Activated naive CD4-positive, alpha-beta T cell treated with anti-CD3 and anti-CD28 coated beads, Interleukin-2, amount 50 U/mL, for 72 hours (primary cell): Measurements from ENCODE around the gene PFDN4. TPM values are rescaled to one million over a fixed set of nuclear protein-coding genes. Genes with fewer than 3 reads are reported as not detected.
"Not testable (repeated sequence)": the region's sequence is repeated elsewhere in the genome, so short reads cannot be mapped to it uniquely, and the experiment has no call there.

ENCODE experiments used
- ATAC-seq, 2 donors: fragments of 150-1000 bp; cut with Tn5 transposase; 2 replicates each; pipeline ENCODE4 v1.10.0; 2021; ENCODE audit warnings: mild to moderate bottlenecking in 2 of 2, moderate library complexity in 2 of 2
- DNase-seq, 2 donors: peaks; one replicate each; pipeline ENCODE4 v3.0.0; 2021 to 2022; ENCODE audit warnings: low spot score in 2 of 2
- H3K27ac Mint-ChIP-seq, 2 donors: one replicate each; pipeline ENCODE4 v1.8.0; 2022; ENCODE audit warnings: mild to moderate bottlenecking in 2 of 2, mixed read lengths in 2 of 2
- H3K36me3 Mint-ChIP-seq, 2 donors: one replicate each; pipeline ENCODE4 v1.8.0; 2022; ENCODE audit warnings: mixed read lengths in 2 of 2
- H3K9me3 Mint-ChIP-seq, 2 donors: one replicate each; pipeline ENCODE4 v1.8.0; 2022; ENCODE audit warnings: mixed read lengths in 2 of 2
- total RNA-seq, 2 donors: library from RNA; stranded (reverse); gene quantifications; one replicate each; pipeline ENCODE4 v1.2.3, GENCODE V29; 2022

The PFDN4 gene
- total RNA-seq, 2 donors from 2014 or later = 52.0 to 62.1 TPM

DNA sequence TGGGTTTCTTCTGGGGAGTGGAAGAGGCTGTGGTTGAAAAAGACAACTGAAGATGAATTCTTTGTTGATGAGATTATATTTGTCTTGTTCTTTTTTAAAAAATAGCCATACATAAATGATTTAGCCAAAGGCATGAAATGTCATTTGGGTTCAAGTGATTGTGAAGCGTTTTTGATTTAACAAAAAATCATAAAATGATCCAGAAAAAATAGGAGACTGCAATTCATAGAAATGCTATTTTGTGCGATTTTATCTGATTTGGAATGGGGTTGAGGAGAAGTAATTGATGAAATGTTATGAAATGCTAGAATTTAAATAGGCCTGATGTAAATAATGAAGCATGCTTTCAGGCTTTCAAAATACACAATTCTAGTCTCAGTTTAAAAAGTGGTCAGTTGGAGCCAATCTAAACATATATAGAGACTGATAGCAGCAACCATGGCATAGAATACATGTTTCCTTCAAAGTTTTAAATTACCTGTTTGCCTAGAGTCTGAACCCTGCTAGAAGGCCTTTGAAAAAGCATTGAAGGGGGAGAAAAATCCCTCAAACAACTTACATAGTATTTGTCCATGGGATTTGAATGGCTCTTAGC lies 21.8 kb downstream of the PFDN4 start:
- H3K9me3 Mint-ChIP-seq = peaks cover 13 to 21% of the 10 kb centered on the region in 2 donors
- H3K36me3 Mint-ChIP-seq = peaks cover 0 to 39% of the 10 kb centered on the region in 2 donors
- H3K27ac Mint-ChIP-seq = no peak overlapping the region
- DNase-seq = no peak
- ATAC-seq = no peak

DNA sequence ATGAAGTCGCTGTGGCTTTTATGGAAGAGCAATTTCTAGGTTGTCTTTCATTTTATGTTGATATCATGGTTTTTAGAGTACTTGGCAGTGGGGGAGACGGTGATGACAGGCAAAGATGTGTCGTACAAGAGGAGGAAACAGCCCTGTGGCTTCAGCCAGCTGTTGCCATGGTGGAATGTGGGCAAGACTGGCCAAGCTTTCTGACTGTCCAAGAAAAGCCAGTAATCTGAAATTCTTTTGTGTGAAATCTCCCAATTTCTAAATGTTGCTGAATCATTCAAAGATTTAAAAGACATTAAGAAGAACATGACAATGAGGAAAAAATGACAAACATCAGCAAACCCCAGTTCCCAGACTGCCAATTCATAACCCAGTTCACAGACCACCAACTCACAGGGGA lies 23.1 kb downstream of the PFDN4 start:
- ATAC-seq (no peak), DNase-seq (no peak)
- no peak overlapping the region for H3K27ac Mint-ChIP-seq
- H3K36me3 Mint-ChIP-seq = peaks cover 0 to 48% of the 10 kb centered on the region in 2 donors
- H3K9me3 Mint-ChIP-seq = peaks cover 13 to 24% of the 10 kb centered on the region in 2 donors

DNA sequence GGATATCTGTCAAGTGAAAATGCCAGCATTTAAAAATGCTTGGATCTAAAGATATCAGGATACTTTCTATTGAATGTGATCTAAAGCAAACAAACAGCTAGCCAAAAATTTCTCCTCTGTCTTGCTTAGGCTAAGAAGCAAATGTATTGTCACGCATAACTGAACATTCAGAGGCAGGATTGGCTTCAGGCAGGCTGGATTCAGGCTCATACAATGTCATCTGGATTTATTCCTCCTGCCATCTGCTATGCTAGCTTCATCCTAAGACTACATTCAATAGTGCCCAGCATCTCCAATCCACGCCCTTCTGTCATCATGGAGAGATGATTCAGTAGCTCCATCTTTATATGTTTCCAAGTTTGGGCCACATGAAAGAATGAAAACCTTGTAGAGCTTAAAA lies 27.1 kb downstream of the PFDN4 start:
- Mint-ChIP-seq H3K9me3 (peaks cover 4 to 10% of the 10 kb centered on the region in 2 donors), H3K36me3 (peaks cover 0 to 41% of the 10 kb centered on the region in 2 donors), H3K27ac (no peak overlapping the region)
- DNase-seq (no peak), ATAC-seq (peak in 1 of 2 donors; percentile 32)

DNA sequence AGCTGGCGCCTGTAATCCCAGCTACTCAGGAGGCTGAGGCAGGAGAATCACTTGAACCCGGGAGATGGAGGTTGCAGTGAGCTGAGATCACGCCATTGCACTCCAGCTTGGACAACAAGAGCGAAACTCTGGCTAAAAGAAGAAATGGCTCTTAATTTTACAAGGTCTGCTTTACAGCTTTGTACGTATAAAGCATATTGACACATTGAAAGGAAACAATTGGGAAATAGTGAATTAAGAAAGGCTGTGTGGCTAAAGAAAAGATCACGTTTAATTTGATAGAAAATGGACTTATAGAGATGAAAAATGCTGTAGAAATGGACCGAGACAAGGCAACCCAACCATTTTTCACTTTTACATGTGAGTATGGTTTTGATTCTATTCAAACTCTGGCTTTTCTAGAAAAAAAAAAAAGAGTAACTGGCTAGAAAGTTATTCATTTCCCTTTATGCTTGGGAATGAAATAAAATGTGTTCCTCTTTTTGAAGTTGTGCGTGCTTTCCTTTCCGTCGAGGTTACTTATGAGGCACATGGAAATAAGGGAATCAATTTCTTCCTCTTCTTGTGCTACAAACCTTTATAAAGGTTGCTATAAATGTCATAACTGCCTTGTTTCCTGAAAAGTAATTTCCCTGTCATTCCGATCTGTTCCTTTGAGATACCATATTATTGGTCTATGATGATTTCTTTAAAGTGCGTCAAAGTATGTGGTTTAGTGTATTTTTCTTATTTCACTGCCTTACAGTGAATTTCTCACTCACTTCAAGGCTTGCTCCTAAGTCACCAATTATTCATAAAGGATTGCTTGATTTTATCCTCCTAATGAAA lies 29.4 kb downstream of the PFDN4 start:
- ATAC-seq (no peak), DNase-seq (no peak)
- Mint-ChIP-seq H3K36me3 (peaks cover 0 to 27% of the 10 kb centered on the region in 2 donors), H3K9me3 (peaks cover 4 to 9% of the 10 kb centered on the region in 2 donors), H3K27ac (no peak overlapping the region)

DNA sequence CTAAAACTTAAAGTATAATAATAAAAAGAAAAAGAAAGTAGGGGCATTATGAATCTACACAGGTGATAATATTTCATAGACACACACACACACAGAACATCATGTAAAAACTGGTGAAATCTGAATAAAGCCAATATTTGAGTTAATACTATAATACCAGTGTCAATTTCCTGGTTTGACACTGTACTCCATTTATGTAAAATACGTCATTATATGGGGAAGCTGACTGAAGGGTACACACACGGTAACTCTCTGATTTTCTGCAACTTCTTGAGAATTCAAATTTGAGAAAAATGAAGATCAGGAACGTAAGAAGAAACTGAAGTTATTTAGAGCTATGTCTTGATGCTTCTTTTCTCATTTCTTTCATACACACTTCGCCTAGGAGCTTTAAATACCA lies 36.2 kb downstream of the PFDN4 start:
- Mint-ChIP-seq H3K9me3 (peaks cover 5 to 7% of the 10 kb centered on the region in 2 donors), H3K36me3 (peaks cover 0 to under 1% of the 10 kb centered on the region in 2 donors), H3K27ac (no peak overlapping the region)
- no peak for ATAC-seq
- DNase-seq = no peak

DNA sequence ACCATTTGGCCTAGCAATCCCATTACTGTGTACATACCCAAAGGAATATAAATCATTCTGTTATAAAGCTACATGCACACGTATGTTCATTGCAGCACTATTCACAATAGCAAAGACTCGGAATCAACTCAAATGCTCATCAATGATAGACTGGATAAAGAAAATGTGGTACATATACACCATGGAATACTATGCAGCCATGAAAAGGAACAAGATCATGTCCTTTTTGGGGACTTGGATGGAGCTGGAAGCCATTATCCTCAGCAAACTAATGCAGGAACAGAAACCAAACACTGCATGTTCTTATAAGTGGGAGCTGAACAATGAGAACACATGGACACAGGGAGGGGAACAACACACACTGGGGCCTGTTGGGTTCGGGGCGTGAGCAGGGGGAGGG lies 40.8 kb downstream of the PFDN4 start:
- H3K36me3 Mint-ChIP-seq, DNase-seq, ATAC-seq, H3K27ac Mint-ChIP-seq: not testable (repeated sequence)
- H3K9me3 Mint-ChIP-seq = peaks cover 9 to 12% of the 10 kb centered on the region in 2 donors

DNA sequence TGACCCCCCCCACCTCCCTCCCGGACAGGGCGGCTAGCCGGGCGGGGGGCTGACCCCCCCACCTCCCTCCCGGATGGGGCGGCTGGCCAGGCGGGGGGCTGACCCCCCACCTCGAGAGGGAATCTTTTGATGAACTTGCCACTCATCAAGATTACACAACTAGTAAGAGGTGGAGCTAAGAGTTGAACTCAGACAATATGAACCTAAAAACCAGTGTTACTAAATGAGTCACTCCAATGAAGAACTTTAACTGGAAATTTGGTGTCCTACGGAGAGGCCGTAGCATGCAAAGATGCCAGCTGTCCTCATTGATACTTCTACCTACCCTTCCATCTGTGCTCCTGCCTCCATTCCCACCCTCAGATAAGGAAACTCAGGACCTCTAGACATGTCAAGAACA lies 42.8 kb downstream of the PFDN4 start:
- H3K9me3 Mint-ChIP-seq = peaks cover 9 to 12% of the 10 kb centered on the region in 2 donors
- no peak for DNase-seq
- no peak for ATAC-seq
- no peak overlapping the region for H3K27ac Mint-ChIP-seq
- peaks cover 0 to 5% of the 10 kb centered on the region in 2 donors for H3K36me3 Mint-ChIP-seq

DNA sequence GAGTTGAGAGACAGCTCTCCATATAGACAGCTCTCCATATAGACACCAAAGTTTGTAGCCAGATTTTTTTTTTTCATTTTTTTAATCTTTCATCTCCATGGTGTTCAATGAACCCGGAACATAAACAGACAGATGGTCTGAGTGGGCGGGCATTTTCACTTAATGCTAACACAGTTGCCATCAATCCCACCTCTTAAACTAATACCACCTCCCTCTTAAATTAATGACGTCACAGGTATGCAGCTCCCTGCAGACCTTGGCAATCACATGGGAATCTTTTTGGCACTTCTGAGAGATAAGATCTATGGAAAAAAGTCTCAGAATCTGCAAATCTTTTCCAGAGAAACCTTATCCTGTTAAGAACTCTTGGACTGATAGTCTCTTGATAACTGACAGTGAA lies 43.2 kb downstream of the PFDN4 start:
- DNase-seq (no peak), ATAC-seq (no peak)
- H3K27ac Mint-ChIP-seq = no peak overlapping the region
- peaks cover 0 to 5% of the 10 kb centered on the region in 2 donors for H3K36me3 Mint-ChIP-seq
- peaks cover 9 to 12% of the 10 kb centered on the region in 2 donors for H3K9me3 Mint-ChIP-seq

DNA sequence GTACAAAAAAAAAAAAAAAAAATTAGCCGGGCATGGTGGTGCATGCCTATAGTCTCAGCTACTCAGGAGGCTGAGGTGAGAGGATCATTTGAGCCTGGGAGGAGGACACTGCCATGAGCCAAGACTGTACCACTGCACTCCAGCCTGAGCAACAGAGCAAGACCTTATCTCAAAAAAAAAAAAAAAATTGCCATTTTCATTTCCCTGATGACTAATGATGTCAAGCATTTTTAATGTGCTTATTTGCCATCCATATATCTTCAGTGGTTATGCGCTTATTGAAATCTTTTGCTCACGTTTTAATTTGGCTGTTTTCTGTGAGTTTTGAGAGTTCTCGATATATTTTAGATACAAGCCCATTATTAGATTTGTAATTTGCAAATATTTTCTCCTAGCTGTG lies 46.7 kb downstream of the PFDN4 start:
- Mint-ChIP-seq H3K9me3 (peaks cover under 1% of the 10 kb centered on the region in 2 donors), H3K36me3 (peaks cover 0 to under 1% of the 10 kb centered on the region in 2 donors), H3K27ac (no peak overlapping the region)
- ATAC-seq (no peak), DNase-seq (no peak)

DNA sequence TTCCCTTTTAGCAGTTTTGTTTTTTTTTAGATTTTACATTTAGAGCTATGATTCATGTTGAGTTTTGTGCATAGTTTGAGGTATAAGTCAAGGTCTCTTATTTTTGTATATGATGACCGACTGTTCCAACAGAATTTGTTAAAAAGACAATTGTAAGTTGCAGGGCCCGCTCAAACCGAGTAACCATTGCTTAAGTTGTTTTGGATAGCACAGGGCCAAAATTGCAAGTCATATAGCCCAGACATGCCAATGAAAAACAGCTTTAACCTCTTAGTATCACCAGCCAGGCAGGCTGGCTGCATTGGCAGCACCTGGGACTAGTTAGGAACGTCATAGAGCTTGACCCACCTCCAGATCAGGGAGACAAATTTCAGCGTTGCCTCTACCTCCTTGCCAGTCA lies 47.3 kb downstream of the PFDN4 start:
- H3K27ac Mint-ChIP-seq = no peak overlapping the region
- H3K9me3 Mint-ChIP-seq = no peaks in the 10 kb centered on the region
- H3K36me3 Mint-ChIP-seq = no peaks in the 10 kb centered on the region
- DNase-seq (no peak), ATAC-seq (no peak)

DNA sequence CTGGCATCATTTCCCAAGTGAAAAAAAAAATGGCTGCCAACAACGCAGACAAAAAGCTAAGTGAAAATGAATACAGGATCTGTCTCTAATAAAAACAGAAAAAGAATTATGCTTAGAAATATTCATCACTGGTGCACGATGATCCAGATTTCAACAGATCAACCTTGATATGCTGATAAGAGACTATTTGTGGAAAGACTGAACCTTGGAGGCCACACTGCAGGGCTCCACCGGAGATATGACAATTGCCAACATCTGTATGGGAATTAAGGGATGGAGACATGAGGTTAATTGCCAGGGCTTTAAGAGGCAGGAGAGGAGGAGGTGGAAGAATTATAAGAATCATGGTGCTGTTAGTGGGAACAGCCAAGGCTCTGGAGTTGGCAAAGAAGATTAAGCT lies 48.3 kb downstream of the PFDN4 start:
- ATAC-seq (no peak), DNase-seq (no peak)
- no peaks in the 10 kb centered on the region for H3K36me3 Mint-ChIP-seq
- no peaks in the 10 kb centered on the region for H3K9me3 Mint-ChIP-seq
- H3K27ac Mint-ChIP-seq = no peak overlapping the region

DNA sequence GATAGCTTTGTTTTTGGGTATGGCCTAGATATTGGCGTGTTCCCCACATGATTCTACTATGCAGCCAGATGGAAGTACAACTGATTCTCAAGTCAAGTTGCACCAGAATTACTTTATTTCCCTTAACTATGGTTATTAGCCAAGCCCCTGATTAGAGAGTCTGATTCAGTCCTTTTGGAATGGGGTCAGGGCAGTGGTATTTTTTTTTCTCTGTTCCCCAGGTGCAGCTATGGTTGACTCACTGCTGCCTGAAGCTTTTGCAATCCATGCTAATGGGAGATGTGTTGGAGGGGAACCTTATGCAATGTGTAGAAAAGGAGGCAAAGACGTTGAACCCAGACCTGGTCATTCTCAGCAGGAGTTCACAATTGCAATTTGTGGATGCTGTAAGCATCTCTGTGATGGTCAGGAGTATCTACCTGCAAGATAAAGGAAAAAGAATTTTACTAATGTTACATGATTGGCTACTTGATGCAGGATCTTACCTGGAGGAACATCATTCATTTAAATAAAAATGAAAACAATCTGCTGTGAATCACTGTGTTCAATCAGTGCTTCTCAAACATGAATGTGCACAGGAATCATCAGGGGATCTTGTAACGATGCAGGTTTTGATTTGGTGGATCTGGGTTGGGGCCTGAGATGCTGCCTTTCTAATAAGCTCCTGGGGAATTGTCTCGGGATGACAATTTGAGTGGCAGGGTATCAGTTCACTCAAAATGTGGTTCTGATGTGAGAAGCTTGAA lies 49.4 kb downstream of the PFDN4 start:
- no peaks in the 10 kb centered on the region for H3K36me3 Mint-ChIP-seq
- ATAC-seq (no peak), DNase-seq (no peak)
- no peak overlapping the region for H3K27ac Mint-ChIP-seq
- H3K9me3 Mint-ChIP-seq = no peaks in the 10 kb centered on the region

DNA sequence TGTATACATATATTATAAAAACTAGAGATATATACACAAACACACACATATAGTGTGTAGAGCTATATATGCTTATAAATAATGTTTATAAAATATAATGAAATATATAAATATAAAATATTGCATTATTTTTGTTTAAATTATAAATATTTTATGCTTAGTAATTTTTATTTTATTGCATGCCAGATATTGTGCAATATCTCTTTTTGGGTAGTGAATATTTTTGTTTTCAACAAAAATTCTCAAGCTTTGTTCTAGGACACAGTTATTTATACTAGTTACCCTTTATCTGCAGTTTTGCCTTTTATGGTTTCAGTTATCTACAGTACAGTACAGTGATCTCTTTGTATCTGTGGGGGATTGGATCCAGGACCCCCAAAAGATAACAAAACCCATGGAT lies 52.2 kb downstream of the PFDN4 start:
- H3K9me3 Mint-ChIP-seq = no peaks in the 10 kb centered on the region
- DNase-seq (no peak), ATAC-seq (no peak)
- H3K36me3 Mint-ChIP-seq = peaks cover 0 to 7% of the 10 kb centered on the region in 2 donors
- no peak overlapping the region for H3K27ac Mint-ChIP-seq

DNA sequence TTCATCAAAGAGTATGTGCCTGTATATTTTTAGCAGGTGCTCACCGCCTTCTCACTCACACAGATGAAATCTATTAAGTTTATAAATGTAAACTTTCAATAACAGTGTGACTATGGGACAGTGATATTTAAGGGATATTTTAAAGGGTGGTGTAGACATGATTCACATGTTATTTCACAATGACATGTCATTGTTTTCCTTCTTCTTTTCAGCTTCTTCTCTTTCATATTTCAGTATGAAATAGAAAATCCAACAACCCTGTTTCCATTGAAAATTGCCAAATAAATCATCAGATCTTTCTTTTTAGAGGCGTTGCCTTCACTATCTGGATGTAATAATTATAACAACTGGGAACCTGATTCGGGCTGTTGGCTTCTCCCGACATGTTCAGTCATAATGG lies 54.8 kb downstream of the PFDN4 start:
- Mint-ChIP-seq H3K9me3 (no peaks in the 10 kb centered on the region), H3K36me3 (peaks cover 0 to 7% of the 10 kb centered on the region in 2 donors), H3K27ac (no peak overlapping the region)
- DNase-seq = no peak
- no peak for ATAC-seq

DNA sequence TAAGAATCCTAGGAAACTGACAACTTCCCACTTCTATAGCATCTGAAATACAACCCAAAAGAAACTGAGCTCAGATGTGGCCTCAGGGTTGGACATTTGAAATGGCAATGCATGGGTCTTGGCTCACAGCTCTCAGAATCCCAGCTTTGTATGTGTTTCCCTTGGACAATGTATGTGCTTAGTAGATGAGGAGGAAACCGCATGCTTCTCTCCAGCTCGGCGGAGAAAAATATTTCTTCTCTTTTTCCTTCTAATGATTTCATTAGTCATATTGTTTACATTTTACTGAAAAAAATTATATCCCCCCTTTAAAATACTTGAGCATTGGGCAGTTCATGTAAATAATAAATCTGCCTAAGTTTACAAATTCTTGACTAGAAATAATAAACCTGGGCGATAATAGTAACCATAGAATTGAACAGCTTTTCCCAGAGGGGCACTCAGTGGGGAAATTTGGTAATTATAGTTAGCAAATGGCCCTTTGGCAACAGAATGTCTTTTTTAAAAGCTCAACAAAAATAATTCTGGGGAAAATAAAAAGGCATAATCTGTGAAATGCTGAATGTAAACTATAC lies 55.3 kb downstream of the PFDN4 start:
- no peaks in the 10 kb centered on the region for H3K9me3 Mint-ChIP-seq
- ATAC-seq (no peak), DNase-seq (no peak)
- H3K36me3 Mint-ChIP-seq = peaks cover 0 to 7% of the 10 kb centered on the region in 2 donors
- no peak overlapping the region for H3K27ac Mint-ChIP-seq

DNA sequence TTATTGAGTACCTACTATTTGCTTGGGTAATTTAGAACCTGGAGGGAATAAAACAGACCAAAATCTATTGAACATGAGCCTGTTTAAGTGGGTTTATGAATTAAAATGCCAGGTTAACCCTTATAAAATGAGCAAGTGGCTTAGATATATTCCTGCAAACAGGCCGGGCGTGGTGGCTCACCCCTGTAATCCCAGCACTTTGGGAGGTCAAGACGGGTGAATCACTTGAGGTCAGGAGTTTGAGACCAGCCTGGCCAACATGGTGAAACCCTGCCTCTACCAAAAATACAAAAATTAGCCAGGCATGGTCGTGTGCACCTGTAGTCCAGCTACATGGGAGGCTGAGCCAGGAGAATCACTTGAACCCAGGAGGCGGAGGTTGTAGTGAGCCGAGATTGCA lies 57.9 kb downstream of the PFDN4 start:
- not testable (repeated sequence) for H3K9me3 Mint-ChIP-seq, H3K27ac Mint-ChIP-seq, ATAC-seq

DNA sequence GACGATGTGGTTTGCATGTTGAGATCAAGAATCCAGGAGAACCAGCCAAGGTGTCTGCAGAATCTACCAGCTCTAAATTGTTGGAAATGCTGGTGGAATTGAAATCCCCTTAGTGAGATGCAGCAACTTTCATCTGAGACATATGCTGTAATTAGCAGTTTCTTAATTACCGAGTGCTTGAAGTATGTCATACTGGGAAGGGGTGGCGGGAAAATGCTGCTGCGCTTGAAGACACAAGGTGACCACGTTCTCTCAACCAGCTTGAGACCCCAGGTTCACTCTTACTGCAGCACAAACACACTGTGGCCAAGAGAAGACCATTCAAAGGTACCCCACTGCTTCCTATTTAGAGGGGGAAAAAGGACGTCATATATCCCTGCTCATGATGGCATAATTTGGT lies 59.0 kb downstream of the PFDN4 start:
- peaks cover 0 to 7% of the 10 kb centered on the region in 2 donors for H3K36me3 Mint-ChIP-seq
- ATAC-seq = no peak
- H3K9me3 Mint-ChIP-seq = no peaks in the 10 kb centered on the region
- DNase-seq = no peak
- H3K27ac Mint-ChIP-seq = no peak overlapping the region

More for the DNA sequence above, 57.9 kb downstream of the PFDN4 start:
- H3K36me3 Mint-ChIP-seq, DNase-seq: not testable (repeated sequence)
